HG03097 (cell line): Measurements from ENCODE around the gene OR4C16.

Source experiments
- ATAC-seq: cut with Tn5 transposase; IDR thresholded peaks from one replicate; pipeline ENCODE4 v1.9.1; 2021; ENCODE audit not compliant: unreplicated experiment, low FRiP score

The OR4C16 gene

GRCh38 chr11:55571828-55572227 is at the start of gene OR4C16:
Gene OR4C16, plus strand, starts transcription at chr11:55572128. Its CDS starts 0 bp downstream, at chr11:55572128.
- ATAC-seq, result no peak

- ATAC-seq, result no peak
These were observed 17.8 kb upstream of the OR4C16 start, which contains the start of gene OR4C15 for GRCh38 chr11:55554169-55554568. Gene OR4C15, plus strand, starts transcription at chr11:55554469. Its CDS starts 0 bp downstream, at chr11:55554469.

- no peak for ATAC-seq
These were observed 620 bp downstream of the OR4C16 start for GRCh38 chr11:55572548-55572947.

- ATAC-seq, result no peak
These were observed 35.6 kb downstream of the OR4C16 start, which contains the start of gene OR4C11 for GRCh38 chr11:55607545-55607944. Gene OR4C11, minus strand, starts transcription at chr11:55607645. Its CDS starts 3,272 bp downstream, at chr11:55604373.
